ENCODE measurements around the gene CST1.

DNA sequence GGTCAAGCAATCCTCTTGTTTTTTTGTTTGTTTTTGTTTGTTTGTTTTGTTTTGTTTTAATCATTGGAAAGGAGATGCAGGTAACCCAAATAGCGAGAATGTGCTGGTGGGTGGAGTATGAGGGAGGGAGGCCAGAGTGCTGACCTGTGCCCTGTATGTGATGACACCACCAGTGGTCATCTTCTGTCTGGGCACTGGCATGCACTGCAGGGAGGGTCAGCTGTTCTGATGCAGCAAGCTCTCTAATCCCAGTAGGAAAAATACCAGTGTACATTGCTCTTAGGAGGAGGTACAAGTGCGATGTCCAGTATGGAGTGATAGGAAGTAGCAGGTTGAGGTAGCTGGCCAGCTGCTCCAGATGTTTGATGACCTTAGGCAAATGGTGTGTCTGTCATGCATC lies 2.9 kb upstream of the CST1 start:
- TF ChIP-seq, protein P1, sequence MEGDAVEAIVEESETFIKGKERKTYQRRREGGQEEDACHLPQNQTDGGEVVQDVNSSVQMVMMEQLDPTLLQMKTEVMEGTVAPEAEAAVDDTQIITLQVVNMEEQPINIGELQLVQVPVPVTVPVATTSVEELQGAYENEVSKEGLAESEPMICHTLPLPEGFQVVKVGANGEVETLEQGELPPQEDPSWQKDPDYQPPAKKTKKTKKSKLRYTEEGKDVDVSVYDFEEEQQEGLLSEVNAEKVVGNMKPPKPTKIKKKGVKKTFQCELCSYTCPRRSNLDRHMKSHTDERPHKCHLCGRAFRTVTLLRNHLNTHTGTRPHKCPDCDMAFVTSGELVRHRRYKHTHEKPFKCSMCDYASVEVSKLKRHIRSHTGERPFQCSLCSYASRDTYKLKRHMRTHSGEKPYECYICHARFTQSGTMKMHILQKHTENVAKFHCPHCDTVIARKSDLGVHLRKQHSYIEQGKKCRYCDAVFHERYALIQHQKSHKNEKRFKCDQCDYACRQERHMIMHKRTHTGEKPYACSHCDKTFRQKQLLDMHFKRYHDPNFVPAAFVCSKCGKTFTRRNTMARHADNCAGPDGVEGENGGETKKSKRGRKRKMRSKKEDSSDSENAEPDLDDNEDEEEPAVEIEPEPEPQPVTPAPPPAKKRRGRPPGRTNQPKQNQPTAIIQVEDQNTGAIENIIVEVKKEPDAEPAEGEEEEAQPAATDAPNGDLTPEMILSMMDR (IDR thresholded peaks at IDR 0.05), result no peak
- no peak for TF ChIP-seq POLR2A (IDR thresholded peaks at IDR 0.05)
